NT2/D1 (cell line): Measurements from ENCODE around the gene ZBTB42.
"Not testable (repeated sequence)": the region's sequence is repeated elsewhere in the genome, so short reads cannot be mapped to it uniquely, and the experiment has no call there.

ENCODE experiments used
- SUZ12 ChIP-seq: IDR thresholded peaks from 2 replicates; pipeline ENCODE4 v1.6.1; 2011; ENCODE audit not compliant: insufficient read length, insufficient read depth; ENCODE audit errors: extremely low read depth
- YY1 ChIP-seq: IDR thresholded peaks from 2 replicates; pipeline ENCODE4 v1.6.1; 2011; ENCODE audit not compliant: insufficient read length, insufficient read depth
- ZNF274 ChIP-seq: IDR thresholded peaks from 2 replicates; pipeline ENCODE4 v1.6.1; 2011; ENCODE audit warnings: mild to moderate bottlenecking, low read depth, low read length

DNA sequence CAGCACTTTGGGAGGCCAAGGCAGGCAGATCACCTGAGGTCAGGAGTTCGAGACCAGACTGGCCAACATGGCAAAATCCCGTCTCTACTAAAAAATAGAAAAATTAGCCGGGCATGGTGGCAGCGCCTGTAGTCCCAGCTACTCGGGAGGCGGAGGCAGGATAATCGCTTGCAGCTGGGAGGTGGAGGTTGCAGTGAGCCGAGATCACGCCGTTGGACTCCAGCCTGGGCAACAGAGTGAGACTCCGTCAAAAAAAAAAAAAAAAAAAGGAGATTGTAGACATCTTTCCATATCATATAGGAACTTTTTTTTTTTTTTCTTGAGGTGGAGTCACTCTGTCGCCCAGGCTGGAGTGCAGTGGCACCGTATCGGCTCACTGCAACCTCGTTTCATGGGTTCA, 13.8 kb downstream of the ZBTB42 start:
- not testable (repeated sequence) for TF ChIP-seq ZNF274, SUZ12, YY1
